Measurements from ENCODE around the gene SPP1. TPM values are rescaled to one million over a fixed set of nuclear protein-coding genes. Genes with fewer than 3 reads are reported as not detected.
"Not testable (repeated sequence)": the region's sequence is repeated elsewhere in the genome, so short reads cannot be mapped to it uniquely, and the experiment has no call there.

The SPP1 gene
- total RNA-seq, result 0.10 TPM

- Histone ChIP-seq H3K27me3 (ENCODE audit: insufficient read depth, low read length) (peaks cover 46% of the 10 kb centered on the region), H3K4me3 (ENCODE audit: low read length) (no peak within 1 kb of the TSS), H3K4me1 (ENCODE audit: insufficient read depth, low read length) (peaks cover 17% of the 10 kb centered on the region), H3K9me3 (ENCODE audit: low read depth, low read length) (no peaks in the 10 kb centered on the region)
Measured at GRCh38 chr4:87975466-87975865, at the start of gene SPP1. Gene SPP1 (plus strand): TSS chr4:87975714. CDS start chr4:87976896, 1,182 bp downstream.

DNA sequence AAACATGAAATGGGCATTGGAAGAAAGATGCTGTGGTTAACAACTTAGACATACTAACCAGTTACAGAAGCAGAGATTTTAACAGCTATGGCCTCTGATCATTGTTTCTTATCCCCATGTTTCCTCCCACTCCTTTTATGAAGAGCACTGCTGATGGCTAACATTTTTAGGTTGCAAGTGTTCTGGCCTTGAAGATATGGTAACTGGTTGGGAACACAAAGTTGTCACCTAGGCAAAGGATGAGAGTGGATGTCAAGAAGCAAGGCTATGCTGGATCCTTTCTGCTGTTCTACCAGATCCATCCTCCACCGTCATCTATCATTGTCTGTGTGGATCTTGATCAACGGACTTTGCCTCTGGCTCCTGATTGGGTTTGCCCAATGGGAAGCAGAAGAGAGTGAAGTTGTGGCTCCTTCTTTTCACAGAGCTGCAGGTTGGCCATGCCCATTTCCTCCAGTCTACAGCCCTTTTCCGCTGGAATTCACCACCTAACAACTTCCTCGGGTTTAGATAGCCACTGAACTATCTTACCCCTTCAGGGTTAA is 48.9 kb upstream of the SPP1 start:
- Histone ChIP-seq H3K27me3 (ENCODE audit: insufficient read depth, low read length) (no peaks in the 10 kb centered on the region), H3K4me3 (ENCODE audit: low read length) (no peak overlapping the region), H3K4me1 (ENCODE audit: insufficient read depth, low read length) (no peaks in the 10 kb centered on the region), H3K9me3 (ENCODE audit: low read depth, low read length) (no peaks in the 10 kb centered on the region)

DNA sequence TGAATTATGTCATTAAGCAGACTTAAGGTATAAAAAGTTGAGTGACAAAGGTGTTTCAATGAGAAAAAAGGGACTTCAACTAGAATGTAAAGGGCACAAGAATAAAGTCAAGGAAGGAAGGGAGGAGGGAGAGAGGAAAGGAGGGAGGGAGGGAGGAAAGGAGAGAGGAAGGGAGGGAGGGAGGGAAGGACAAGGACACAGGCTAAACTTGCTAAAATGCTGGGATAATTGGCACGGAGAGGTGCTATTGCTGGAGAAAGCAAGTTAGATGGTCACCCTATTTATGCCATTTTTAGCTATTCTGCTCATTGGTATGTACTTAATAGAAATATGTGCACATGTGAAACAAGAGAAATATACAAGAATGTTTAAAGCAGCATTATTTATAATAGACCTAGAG is 44.9 kb upstream of the SPP1 start:
- no peak overlapping the region for H3K4me3 ChIP-seq (ENCODE audit: low read length)
- no peaks in the 10 kb centered on the region for H3K27me3 ChIP-seq (ENCODE audit: insufficient read depth, low read length)
- no peaks in the 10 kb centered on the region for H3K4me1 ChIP-seq (ENCODE audit: insufficient read depth, low read length)
- no peaks in the 10 kb centered on the region for H3K9me3 ChIP-seq (ENCODE audit: low read depth, low read length)

- Histone ChIP-seq H3K9me3 (ENCODE audit: low read depth, low read length) (no peaks in the 10 kb centered on the region), H3K4me1 (ENCODE audit: insufficient read depth, low read length) (no peaks in the 10 kb centered on the region), H3K4me3 (ENCODE audit: low read length) (no peak overlapping the region), H3K27me3 (ENCODE audit: insufficient read depth, low read length) (no peaks in the 10 kb centered on the region)
Measured at GRCh38 chr4:87931932-87932331, 43.6 kb upstream of the SPP1 start.

DNA sequence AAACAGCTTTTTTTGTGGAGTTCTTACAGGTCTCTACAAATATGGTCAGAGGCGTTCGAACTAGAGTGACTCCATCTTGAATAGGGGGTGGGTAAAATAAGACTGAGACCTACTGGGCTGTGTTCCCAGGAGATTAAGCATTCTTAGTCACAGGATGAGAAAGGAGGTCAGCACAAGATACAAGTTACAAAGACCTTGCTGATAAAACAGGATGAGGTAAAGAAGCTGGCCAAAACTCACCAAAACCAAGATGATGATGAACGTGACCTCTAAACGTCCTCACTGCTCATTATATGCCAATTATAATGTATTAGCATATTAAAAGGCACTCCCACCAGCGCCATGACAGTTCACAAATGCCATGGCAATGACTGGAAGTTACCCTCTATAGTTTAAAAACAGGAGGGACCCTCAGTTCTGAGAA is 42.8 kb upstream of the SPP1 start:
- no peaks in the 10 kb centered on the region for H3K4me1 ChIP-seq (ENCODE audit: insufficient read depth, low read length)
- H3K9me3 ChIP-seq (ENCODE audit: low read depth, low read length), result no peaks in the 10 kb centered on the region
- H3K27me3 ChIP-seq (ENCODE audit: insufficient read depth, low read length), result no peaks in the 10 kb centered on the region
- no peak overlapping the region for H3K4me3 ChIP-seq (ENCODE audit: low read length)

- no peak overlapping the region for H3K4me3 ChIP-seq (ENCODE audit: low read length)
- no peaks in the 10 kb centered on the region for H3K9me3 ChIP-seq (ENCODE audit: low read depth, low read length)
- no peaks in the 10 kb centered on the region for H3K27me3 ChIP-seq (ENCODE audit: insufficient read depth, low read length)
- H3K4me1 ChIP-seq (ENCODE audit: insufficient read depth, low read length), result no peaks in the 10 kb centered on the region
Measured at GRCh38 chr4:87933337-87933736, 42.2 kb upstream of the SPP1 start.

DNA sequence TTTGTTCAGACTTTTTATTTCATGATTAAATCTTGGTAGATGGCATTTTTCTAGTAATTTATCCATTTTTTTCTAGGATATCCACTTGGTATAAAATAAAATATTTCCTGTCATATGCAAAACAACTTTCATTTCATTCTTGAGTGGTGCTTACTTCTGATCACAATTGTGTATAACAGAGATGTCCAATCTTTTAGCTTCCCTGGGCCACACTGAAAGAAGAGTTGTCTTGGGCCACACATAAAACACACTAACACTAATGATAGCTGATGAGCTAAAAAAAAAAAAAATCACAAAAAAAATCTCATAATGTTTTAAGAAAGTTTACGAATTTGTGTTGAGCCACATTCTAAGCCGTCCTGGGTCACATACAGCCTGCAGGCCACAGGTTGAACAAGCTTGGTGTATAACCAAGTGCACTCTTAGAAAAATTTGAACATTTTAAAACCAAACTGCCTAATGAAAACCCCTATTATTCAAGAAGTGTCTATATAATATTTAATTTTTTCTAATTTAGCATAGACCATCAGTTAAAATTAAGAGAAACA is 41.3 kb upstream of the SPP1 start:
- H3K9me3 ChIP-seq (ENCODE audit: low read depth, low read length), result no peaks in the 10 kb centered on the region
- H3K27me3 ChIP-seq (ENCODE audit: insufficient read depth, low read length), result no peaks in the 10 kb centered on the region
- no peaks in the 10 kb centered on the region for H3K4me1 ChIP-seq (ENCODE audit: insufficient read depth, low read length)
- H3K4me3 ChIP-seq (ENCODE audit: low read length), result no peak overlapping the region

DNA sequence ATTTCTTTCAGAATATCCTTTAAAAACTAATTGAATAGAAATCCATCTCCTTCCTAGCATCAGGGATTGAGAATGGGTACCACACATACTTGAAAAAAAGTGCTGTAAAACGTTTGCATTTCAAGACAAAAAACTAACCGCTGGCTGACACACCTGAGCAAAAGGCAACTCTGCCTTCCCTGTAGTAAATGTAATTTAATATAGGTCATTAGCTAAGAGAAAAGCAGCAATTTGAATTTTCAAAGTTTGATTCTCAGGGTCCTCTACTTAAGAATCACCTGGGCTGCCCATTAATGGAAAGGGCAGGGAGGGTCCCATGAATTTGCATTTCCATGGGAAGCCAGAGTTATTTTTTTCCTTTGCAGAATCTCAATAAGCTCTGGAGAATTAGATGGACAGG is 40.5 kb upstream of the SPP1 start:
- no peaks in the 10 kb centered on the region for H3K27me3 ChIP-seq (ENCODE audit: insufficient read depth, low read length)
- H3K9me3 ChIP-seq (ENCODE audit: low read depth, low read length), result no peaks in the 10 kb centered on the region
- peaks cover 3% of the 10 kb centered on the region for H3K4me1 ChIP-seq (ENCODE audit: insufficient read depth, low read length)
- no peak overlapping the region for H3K4me3 ChIP-seq (ENCODE audit: low read length)

DNA sequence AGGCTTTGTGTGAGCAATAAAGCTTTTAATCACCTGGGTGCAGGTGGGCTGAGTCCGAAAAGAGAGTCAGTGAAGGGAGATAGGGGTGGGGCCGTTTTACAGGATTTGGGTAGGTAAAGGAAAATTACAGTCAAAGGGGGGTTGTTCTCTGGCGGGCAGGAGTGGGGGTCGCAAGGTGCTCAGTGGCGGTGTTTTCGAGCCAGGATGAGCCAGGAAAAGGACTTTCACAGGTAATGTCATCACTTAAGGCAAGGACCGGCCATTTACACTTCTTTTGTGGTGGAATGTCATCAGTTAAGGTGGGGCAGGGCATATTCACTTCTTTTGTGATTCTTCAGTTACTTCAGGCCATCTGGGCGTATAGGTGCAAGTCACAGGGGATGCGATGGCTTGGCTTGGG is 39.6 kb upstream of the SPP1 start:
- H3K4me1 ChIP-seq (ENCODE audit: insufficient read depth, low read length); H3K4me3 ChIP-seq (ENCODE audit: low read length): not testable (repeated sequence)

GRCh38 chr4:87937523-87937922 is 38.0 kb upstream of the SPP1 start:
- H3K4me1 ChIP-seq (ENCODE audit: insufficient read depth, low read length), result peaks cover 3% of the 10 kb centered on the region
- no peaks in the 10 kb centered on the region for H3K9me3 ChIP-seq (ENCODE audit: low read depth, low read length)
- no peaks in the 10 kb centered on the region for H3K27me3 ChIP-seq (ENCODE audit: insufficient read depth, low read length)
- H3K4me3 ChIP-seq (ENCODE audit: low read length), result no peak overlapping the region

More for the DNA sequence above, 39.6 kb upstream of the SPP1 start:
- H3K9me3 ChIP-seq (ENCODE audit: low read depth, low read length); H3K27me3 ChIP-seq (ENCODE audit: insufficient read depth, low read length): not testable (repeated sequence)

- Histone ChIP-seq H3K4me3 (ENCODE audit: low read length) (no peak overlapping the region), H3K27me3 (ENCODE audit: insufficient read depth, low read length) (no peaks in the 10 kb centered on the region), H3K9me3 (ENCODE audit: low read depth, low read length) (no peaks in the 10 kb centered on the region), H3K4me1 (ENCODE audit: insufficient read depth, low read length) (peaks cover 3% of the 10 kb centered on the region)
Measured at GRCh38 chr4:87938746-87939145, 36.8 kb upstream of the SPP1 start.

- Histone ChIP-seq H3K9me3 (ENCODE audit: low read depth, low read length) (no peaks in the 10 kb centered on the region), H3K27me3 (ENCODE audit: insufficient read depth, low read length) (no peaks in the 10 kb centered on the region), H3K4me1 (ENCODE audit: insufficient read depth, low read length) (peaks cover 3% of the 10 kb centered on the region), H3K4me3 (ENCODE audit: low read length) (no peak overlapping the region)
Measured at GRCh38 chr4:87939978-87940690, 35.4 kb upstream of the SPP1 start.

- H3K4me1 ChIP-seq (ENCODE audit: insufficient read depth, low read length); H3K4me3 ChIP-seq (ENCODE audit: low read length); H3K27me3 ChIP-seq (ENCODE audit: insufficient read depth, low read length): not testable (repeated sequence)
Measured at GRCh38 chr4:87940809-87941208, 34.7 kb upstream of the SPP1 start.

DNA sequence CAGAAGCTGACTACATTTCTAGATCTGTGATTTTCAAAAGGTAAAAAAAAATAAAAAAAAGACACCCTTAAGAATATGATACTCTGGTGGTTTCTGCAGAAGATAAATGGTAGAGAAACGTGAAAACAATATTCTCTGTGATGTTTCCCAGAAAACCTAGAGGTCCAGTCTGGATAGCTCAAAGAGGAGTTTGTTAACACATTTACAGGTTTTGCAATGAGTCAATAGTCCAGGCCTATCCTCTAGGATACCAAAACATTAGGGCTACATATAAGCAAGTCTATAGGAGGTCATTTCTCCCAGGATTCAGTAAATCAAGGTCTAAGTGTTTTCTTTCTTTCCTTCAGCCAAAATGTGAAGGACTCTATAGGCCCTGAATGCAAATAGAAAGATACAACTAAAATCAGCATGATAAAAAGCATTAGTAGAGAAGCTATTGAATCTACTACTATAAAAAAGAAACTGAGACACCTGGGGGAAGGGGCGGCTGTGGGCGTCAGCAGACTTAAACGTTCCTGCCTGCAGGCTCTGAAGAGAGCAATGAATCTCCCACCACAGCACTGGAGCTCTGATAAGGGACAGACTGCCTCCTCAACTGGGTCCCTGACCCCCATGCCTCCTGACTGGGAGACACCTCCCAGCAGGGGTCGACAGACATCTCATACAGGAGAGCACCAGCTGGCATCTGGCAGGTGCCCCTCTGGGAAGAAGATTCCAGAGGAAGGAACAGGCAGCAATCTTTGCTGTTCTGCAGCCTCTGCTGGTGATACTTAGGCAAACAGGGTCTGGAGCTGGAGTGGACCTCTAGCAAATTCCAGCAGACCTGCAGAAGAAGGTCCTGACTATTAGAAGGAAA is 33.7 kb upstream of the SPP1 start:
- Histone ChIP-seq H3K27me3 (ENCODE audit: insufficient read depth, low read length) (no peaks in the 10 kb centered on the region), H3K9me3 (ENCODE audit: low read depth, low read length) (no peaks in the 10 kb centered on the region), H3K4me3 (ENCODE audit: low read length) (no peak overlapping the region), H3K4me1 (ENCODE audit: insufficient read depth, low read length) (peaks cover 3% of the 10 kb centered on the region)

More at GRCh38 chr4:87940809-87941208, 34.7 kb upstream of the SPP1 start:
- not testable (repeated sequence) for H3K9me3 ChIP-seq (ENCODE audit: low read depth, low read length)

DNA sequence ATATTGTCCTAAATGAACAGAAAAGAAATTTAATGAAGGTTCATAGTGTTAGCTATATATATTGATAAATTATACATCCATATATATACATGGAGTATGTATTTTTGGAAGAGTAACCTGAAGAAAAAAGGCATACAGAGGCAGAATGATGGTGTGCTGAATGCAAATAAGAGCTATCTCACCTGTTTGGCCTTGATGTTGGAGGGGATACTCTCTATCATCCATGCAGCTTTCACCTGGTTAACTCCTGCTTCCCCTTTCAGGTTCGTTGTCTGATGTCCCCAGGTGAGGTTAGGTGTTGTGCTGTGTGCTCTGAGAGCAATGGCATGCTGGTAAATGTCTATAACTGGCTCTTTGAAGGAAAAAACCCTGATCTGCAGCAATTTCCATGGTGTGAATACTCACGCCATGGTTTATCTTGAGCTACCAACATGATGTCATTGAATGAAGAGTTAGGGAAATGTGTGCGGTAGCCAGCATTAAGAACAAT is 31.8 kb upstream of the SPP1 start:
- no peaks in the 10 kb centered on the region for H3K9me3 ChIP-seq (ENCODE audit: low read depth, low read length)
- no peaks in the 10 kb centered on the region for H3K27me3 ChIP-seq (ENCODE audit: insufficient read depth, low read length)
- H3K4me3 ChIP-seq (ENCODE audit: low read length), result no peak overlapping the region
- peaks cover 3% of the 10 kb centered on the region for H3K4me1 ChIP-seq (ENCODE audit: insufficient read depth, low read length)
